ENCODE data around the gene SLC16A6. TPM values are rescaled to one million over a fixed set of nuclear protein-coding genes. Genes with fewer than 3 reads are reported as not detected.
"Not testable (repeated sequence)": the region's sequence is repeated elsewhere in the genome, so short reads cannot be mapped to it uniquely, and the experiment has no call there.

Gene SLC16A6
- total and polyA plus RNA-seq, 11 donors: 0.16 to 1.7 (median 0.37) TPM; not detected in 2

DNA sequence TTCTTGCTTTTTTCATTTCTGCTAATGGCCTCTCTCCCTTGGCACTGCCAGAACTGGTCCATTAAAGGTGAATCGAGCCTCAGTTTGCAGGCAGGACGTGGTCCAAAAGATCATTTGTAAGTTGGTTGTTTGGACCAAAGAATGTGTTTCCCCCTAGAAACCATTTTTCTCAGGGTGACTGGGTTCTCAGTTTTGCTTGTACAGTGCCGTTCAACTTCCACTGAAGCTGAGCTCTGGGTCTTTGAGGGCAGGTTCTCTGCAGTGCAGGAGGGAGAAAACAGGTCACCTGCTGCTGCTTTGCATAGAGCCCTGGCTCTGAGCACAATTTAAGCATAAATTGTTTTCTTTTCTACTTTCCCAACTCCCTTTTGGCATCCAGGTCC lies 52.1 kb downstream of the SLC16A6 start:
- Histone ChIP-seq H3K4me3 (no peak overlapping the region), H3K27ac (peak overlapping the region in 1 of 12 donors; percentile 96), H3K27me3 (no peaks in the 10 kb centered on the region), H3K4me1 (peaks cover 0 to 48% (median 2%) of the 10 kb centered on the region in 12 donors), H3K36me3 (no peaks in the 10 kb centered on the region), H3K9me3 (no peaks in the 10 kb centered on the region)
- TF ChIP-seq CTCF (IDR thresholded peaks at IDR 0.05) (no peak), POLR2A (IDR thresholded peaks at IDR 0.05) (no peak)
- WGBS, 4 donors: 87 to 92% (median 89%) methylated on average over 3 of the region's 3 CpGs
- intact Hi-C loops (cut with DNase I): no loop called here
- DNase-seq (no peak), ATAC-seq (no peak)

GRCh38 chr17:68238164-68238870 lies 52.6 kb downstream of the SLC16A6 start:
- peak overlapping the region in 6 of 12 donors; percentile 17 to 96 (median 48) for H3K27ac ChIP-seq

GRCh38 chr17:68237369-68238163 lies 53.4 kb downstream of the SLC16A6 start:
- Histone ChIP-seq H3K4me3 (peak overlapping the region in 2 of 12 donors; percentile 4 to 42), H3K27ac (peak overlapping the region in 9 of 12 donors; percentile 24 to 96 (median 57)), H3K4me1 (peaks cover 0 to 48% (median 2%) of the 10 kb centered on the region in 12 donors)
- H3K27me3 ChIP-seq; H3K9me3 ChIP-seq; H3K36me3 ChIP-seq; intact Hi-C loops (cut with DNase I): not testable (repeated sequence)
- ATAC-seq (peak; percentile 12 to 62 (median 44)), DNase-seq (peak in 2 of 5 donors; percentile 28 to 34)
- 73 to 78% (median 77%) methylated on average over 16 of the region's 16 CpGs for WGBS, 4 donors

More at GRCh38 chr17:68238164-68238870, 52.6 kb downstream of the SLC16A6 start:
- Histone ChIP-seq H3K4me3 (peak overlapping the region in 1 of 12 donors; percentile 42), H3K9me3 (no peaks in the 10 kb centered on the region), H3K4me1 (peaks cover 0 to 48% (median 2%) of the 10 kb centered on the region in 12 donors), H3K36me3 (no peaks in the 10 kb centered on the region), H3K27me3 (no peaks in the 10 kb centered on the region)
- TF ChIP-seq CTCF (IDR thresholded peaks at IDR 0.05) (no peak), POLR2A (IDR thresholded peaks at IDR 0.05) (no peak)
- ATAC-seq: no peak
- no peak for DNase-seq
- WGBS, 4 donors: 57 to 87% (median 75%) methylated on average over 3 of the region's 3 CpGs
- intact Hi-C loops (cut with DNase I): no loop called here

DNA sequence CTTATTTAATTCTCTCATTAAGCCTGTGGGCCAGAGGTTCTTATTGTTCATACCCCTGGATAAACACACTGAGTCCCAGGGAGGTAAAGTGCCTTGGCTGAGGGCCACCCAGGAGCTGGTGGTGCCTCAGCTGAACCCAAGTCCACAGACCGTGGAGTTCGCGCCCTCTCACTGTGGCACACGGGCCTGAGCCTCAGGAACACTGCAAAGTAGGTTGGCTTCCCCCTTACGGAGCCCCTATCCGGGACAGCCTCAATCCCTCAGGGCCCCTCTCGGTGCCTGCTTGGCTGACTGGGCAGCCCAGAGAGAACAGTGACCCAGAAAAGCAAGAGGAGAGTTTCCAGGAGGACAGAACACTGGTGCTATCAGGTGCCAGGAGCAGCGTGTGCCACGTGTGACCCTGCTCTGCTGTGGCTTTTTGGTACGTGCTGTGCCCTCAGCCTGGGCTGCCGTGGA lies 55.6 kb downstream of the SLC16A6 start:
- DNase-seq (peak in 4 of 5 donors; percentile 40 to 75 (median 69)), ATAC-seq (peak; percentile 88 to 94 (median 90))
- H3K4me3 ChIP-seq; intact Hi-C loops (cut with DNase I); H3K9me3 ChIP-seq; H3K36me3 ChIP-seq; H3K27me3 ChIP-seq: not testable (repeated sequence)
- Histone ChIP-seq H3K4me1 (peaks cover 0 to 48% (median 2%) of the 10 kb centered on the region in 12 donors), H3K27ac (peak overlapping the region; percentile 66 to 96 (median 80))
- 39 to 70% (median 57%) methylated on average over 9 to 11 of the region's 11 CpGs for WGBS, 4 donors

DNA sequence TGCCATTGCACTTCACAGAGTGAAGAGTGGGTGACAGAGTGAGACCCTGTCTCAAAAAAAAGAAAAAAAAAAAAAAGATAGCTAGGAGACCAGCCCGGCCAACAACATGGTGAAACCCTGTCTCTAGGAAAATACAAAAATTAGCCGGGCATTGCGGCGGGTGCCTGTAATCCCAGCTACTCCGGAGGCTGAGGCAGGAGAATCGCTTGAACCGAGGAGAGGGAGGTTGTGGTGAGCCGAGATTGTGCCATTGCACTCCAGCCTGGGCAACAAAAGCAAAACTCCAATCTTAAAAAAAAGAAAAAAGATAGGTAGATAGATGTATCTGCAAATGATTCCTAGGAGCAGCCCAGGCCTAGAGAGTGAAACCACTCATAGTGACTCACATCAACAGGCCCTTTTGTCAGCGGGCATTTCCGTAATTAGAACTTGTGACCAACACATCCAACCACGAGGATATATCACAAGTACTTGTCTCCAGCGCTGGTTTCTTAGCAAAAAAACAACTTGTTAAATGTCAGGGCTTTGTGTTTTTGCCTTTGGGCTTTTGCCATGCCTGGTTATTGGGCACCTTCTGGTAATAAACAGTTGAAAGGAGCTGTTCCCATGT lies 56.1 kb downstream of the SLC16A6 start:
- H3K4me3 ChIP-seq; H3K27me3 ChIP-seq; intact Hi-C loops (cut with DNase I); H3K36me3 ChIP-seq; H3K9me3 ChIP-seq: not testable (repeated sequence)
- H3K4me1 ChIP-seq: peaks cover 0 to 48% (median 2%) of the 10 kb centered on the region in 12 donors
- peak overlapping the region; percentile 66 to 96 (median 80) for H3K27ac ChIP-seq
- ATAC-seq (peak; percentile 64 to 75 (median 74)), DNase-seq (peak in 3 of 5 donors; percentile 34 to 44 (median 34))
- 78 to 87% (median 80%) methylated on average over 12 of the region's 12 CpGs for WGBS, 4 donors

- H3K36me3 ChIP-seq; H3K27me3 ChIP-seq; DNase-seq; H3K27ac ChIP-seq; H3K9me3 ChIP-seq; H3K4me3 ChIP-seq; intact Hi-C loops (cut with DNase I): not testable (repeated sequence)
- H3K4me1 ChIP-seq: peaks cover 0 to 29% (median 2%) of the 10 kb centered on the region in 12 donors
- ATAC-seq: peak in 2 of 4 donors; percentile 16 to 24
- WGBS, 4 donors: 87 to 93% (median 92%) methylated on average over 1 of the region's 1 CpG
These were observed 58.2 kb downstream of the SLC16A6 start for GRCh38 chr17:68232741-68233140.
